ENCODE measurements around the gene SPARC.

Gene SPARC

GRCh38 chr5:151657114-151657513 is 29.6 kb downstream of the SPARC start:
- no peak for DNase-seq (ENCODE audit: low read depth, low spot score)
- Histone ChIP-seq H3K4me3 (ENCODE audit: insufficient read length, low read depth) (no peak overlapping the region), H3K36me3 (ENCODE audit: insufficient read depth, insufficient read length, low read length) (peaks cover 11% of the 10 kb centered on the region), H3K9ac (ENCODE audit: insufficient read length, low read depth) (no peak overlapping the region), H3K4me1 (ENCODE audit: insufficient read depth, insufficient read length) (peaks cover 2% of the 10 kb centered on the region), H3K27me3 (ENCODE audit: insufficient read depth, insufficient read length) (no peaks in the 10 kb centered on the region), H3K9me3 (ENCODE audit: insufficient read depth, low read length) (no peaks in the 10 kb centered on the region)
- no peak for TF ChIP-seq SUZ12 (IDR thresholded peaks at IDR 0.05; ENCODE audit: extremely low read depth, insufficient read depth, insufficient read length)
- no peak for TF ChIP-seq ZNF274 (IDR thresholded peaks at IDR 0.05; ENCODE audit: low read depth, low read length)
- no peak for TF ChIP-seq YY1 (IDR thresholded peaks at IDR 0.05; ENCODE audit: insufficient read depth, insufficient read length)

- Histone ChIP-seq H3K9me3 (ENCODE audit: insufficient read depth, low read length) (no peaks in the 10 kb centered on the region), H3K27me3 (ENCODE audit: insufficient read depth, insufficient read length) (no peaks in the 10 kb centered on the region), H3K4me3 (ENCODE audit: insufficient read length, low read depth) (no peak overlapping the region), H3K4me1 (ENCODE audit: insufficient read depth, insufficient read length) (peaks cover 2% of the 10 kb centered on the region), H3K9ac (ENCODE audit: insufficient read length, low read depth) (no peak overlapping the region), H3K36me3 (ENCODE audit: insufficient read depth, insufficient read length, low read length) (peaks cover 3% of the 10 kb centered on the region)
- no peak for DNase-seq (ENCODE audit: low read depth, low spot score)
- TF ChIP-seq ZNF274 (IDR thresholded peaks at IDR 0.05; ENCODE audit: low read depth, low read length) (no peak), YY1 (IDR thresholded peaks at IDR 0.05; ENCODE audit: insufficient read depth, insufficient read length) (no peak), SUZ12 (IDR thresholded peaks at IDR 0.05; ENCODE audit: extremely low read depth, insufficient read depth, insufficient read length) (no peak)
These were observed 30.4 kb downstream of the SPARC start for GRCh38 chr5:151656311-151656710.

GRCh38 chr5:151651997-151652645 is 34.6 kb downstream of the SPARC start:
- no peaks in the 10 kb centered on the region for H3K4me1 ChIP-seq (ENCODE audit: insufficient read depth, insufficient read length)
- no peak overlapping the region for H3K9ac ChIP-seq (ENCODE audit: insufficient read length, low read depth)
- TF ChIP-seq SUZ12 (IDR thresholded peaks at IDR 0.05; ENCODE audit: extremely low read depth, insufficient read depth, insufficient read length) (no peak), YY1 (IDR thresholded peaks at IDR 0.05; ENCODE audit: insufficient read depth, insufficient read length) (no peak), ZNF274 (IDR thresholded peaks at IDR 0.05; ENCODE audit: low read depth, low read length) (no peak)
- no peak overlapping the region for H3K4me3 ChIP-seq (ENCODE audit: insufficient read length, low read depth)
- H3K36me3 ChIP-seq (ENCODE audit: insufficient read depth, insufficient read length, low read length), result no peaks in the 10 kb centered on the region
- no peaks in the 10 kb centered on the region for H3K9me3 ChIP-seq (ENCODE audit: insufficient read depth, low read length)
- no peaks in the 10 kb centered on the region for H3K27me3 ChIP-seq (ENCODE audit: insufficient read depth, insufficient read length)
- peak; percentile 67 for DNase-seq (ENCODE audit: low read depth, low spot score)

- Histone ChIP-seq H3K36me3 (ENCODE audit: insufficient read depth, insufficient read length, low read length) (no peaks in the 10 kb centered on the region), H3K9me3 (ENCODE audit: insufficient read depth, low read length) (no peaks in the 10 kb centered on the region), H3K9ac (ENCODE audit: insufficient read length, low read depth) (no peak overlapping the region), H3K4me1 (ENCODE audit: insufficient read depth, insufficient read length) (no peaks in the 10 kb centered on the region), H3K27me3 (ENCODE audit: insufficient read depth, insufficient read length) (peaks cover 4% of the 10 kb centered on the region), H3K4me3 (ENCODE audit: insufficient read length, low read depth) (no peak overlapping the region)
- DNase-seq (ENCODE audit: low read depth, low spot score), result no peak
- TF ChIP-seq ZNF274 (IDR thresholded peaks at IDR 0.05; ENCODE audit: low read depth, low read length) (no peak), SUZ12 (IDR thresholded peaks at IDR 0.05; ENCODE audit: extremely low read depth, insufficient read depth, insufficient read length) (no peak), YY1 (IDR thresholded peaks at IDR 0.05; ENCODE audit: insufficient read depth, insufficient read length) (no peak)
These were observed 37.7 kb downstream of the SPARC start for GRCh38 chr5:151648988-151649387.

- Histone ChIP-seq H3K27me3 (ENCODE audit: insufficient read depth, insufficient read length) (peaks cover 4% of the 10 kb centered on the region), H3K4me1 (ENCODE audit: insufficient read depth, insufficient read length) (no peaks in the 10 kb centered on the region), H3K9ac (ENCODE audit: insufficient read length, low read depth) (no peak overlapping the region), H3K4me3 (ENCODE audit: insufficient read length, low read depth) (no peak overlapping the region), H3K36me3 (ENCODE audit: insufficient read depth, insufficient read length, low read length) (no peaks in the 10 kb centered on the region), H3K9me3 (ENCODE audit: insufficient read depth, low read length) (no peaks in the 10 kb centered on the region)
- TF ChIP-seq SUZ12 (IDR thresholded peaks at IDR 0.05; ENCODE audit: extremely low read depth, insufficient read depth, insufficient read length), result no peak
- DNase-seq (ENCODE audit: low read depth, low spot score), result no peak
These were observed 38.6 kb downstream of the SPARC start for GRCh38 chr5:151648089-151648488.

GRCh38 chr5:151647320-151647861 is 39.3 kb downstream of the SPARC start:
- DNase-seq (ENCODE audit: low read depth, low spot score), result no peak
- H3K4me1 ChIP-seq (ENCODE audit: insufficient read depth, insufficient read length), result no peaks in the 10 kb centered on the region
- no peaks in the 10 kb centered on the region for H3K9me3 ChIP-seq (ENCODE audit: insufficient read depth, low read length)

GRCh38 chr5:151646334-151646733 is 40.4 kb downstream of the SPARC start:
- Histone ChIP-seq H3K4me3 (ENCODE audit: insufficient read length, low read depth) (no peak overlapping the region), H3K9ac (ENCODE audit: insufficient read length, low read depth) (no peak overlapping the region), H3K27me3 (ENCODE audit: insufficient read depth, insufficient read length) (peaks cover 7% of the 10 kb centered on the region), H3K36me3 (ENCODE audit: insufficient read depth, insufficient read length, low read length) (no peaks in the 10 kb centered on the region), H3K4me1 (ENCODE audit: insufficient read depth, insufficient read length) (no peaks in the 10 kb centered on the region), H3K9me3 (ENCODE audit: insufficient read depth, low read length) (no peaks in the 10 kb centered on the region)
- TF ChIP-seq YY1 (IDR thresholded peaks at IDR 0.05; ENCODE audit: insufficient read depth, insufficient read length) (no peak), SUZ12 (IDR thresholded peaks at IDR 0.05; ENCODE audit: extremely low read depth, insufficient read depth, insufficient read length) (no peak), ZNF274 (IDR thresholded peaks at IDR 0.05; ENCODE audit: low read depth, low read length) (no peak)
- DNase-seq (ENCODE audit: low read depth, low spot score), result no peak

More at GRCh38 chr5:151647320-151647861, 39.3 kb downstream of the SPARC start:
- no peak for TF ChIP-seq ZNF274 (IDR thresholded peaks at IDR 0.05; ENCODE audit: low read depth, low read length)
- no peak for TF ChIP-seq SUZ12 (IDR thresholded peaks at IDR 0.05; ENCODE audit: extremely low read depth, insufficient read depth, insufficient read length)
- TF ChIP-seq YY1 (IDR thresholded peaks at IDR 0.05; ENCODE audit: insufficient read depth, insufficient read length), result no peak
- H3K9ac ChIP-seq (ENCODE audit: insufficient read length, low read depth), result no peak overlapping the region
- H3K4me3 ChIP-seq (ENCODE audit: insufficient read length, low read depth), result no peak overlapping the region
- no peaks in the 10 kb centered on the region for H3K36me3 ChIP-seq (ENCODE audit: insufficient read depth, insufficient read length, low read length)
- peaks cover 4% of the 10 kb centered on the region for H3K27me3 ChIP-seq (ENCODE audit: insufficient read depth, insufficient read length)
